Colon (tissue), 2 donors: ENCODE data around the gene HTT.

Experiments used
- FAIRE-seq: peaks from 2 replicates; lab custom pipeline; 2012; peaks lifted over from hg19 to GRCh38; lab: Jason Lieb, UNC
- donor health status: control.
- donor health status: control.

The HTT gene

GRCh38 chr4:3201718-3202702 lies 127.5 kb downstream of the HTT start:
- FAIRE-seq = no peak

- no peak for FAIRE-seq
Measured at GRCh38 chr4:3202836-3203820, 128.6 kb downstream of the HTT start.

GRCh38 chr4:3203971-3204431 lies 129.5 kb downstream of the HTT start:
- FAIRE-seq = no peak

GRCh38 chr4:3205995-3206394 lies 131.5 kb downstream of the HTT start:
- FAIRE-seq = no peak

GRCh38 chr4:3206439-3207100 lies 132.1 kb downstream of the HTT start:
- no peak for FAIRE-seq

- FAIRE-seq = no peak
Measured at GRCh38 chr4:3207531-3208037, 133.1 kb downstream of the HTT start.

GRCh38 chr4:3208826-3209225 lies 134.3 kb downstream of the HTT start:
- no peak for FAIRE-seq

- FAIRE-seq = no peak
Measured at GRCh38 chr4:3209551-3210325, 135.3 kb downstream of the HTT start.

GRCh38 chr4:3210467-3210866 lies 136.0 kb downstream of the HTT start:
- FAIRE-seq = no peak

- no peak for FAIRE-seq
Measured at GRCh38 chr4:3211866-3212265, 137.4 kb downstream of the HTT start.

- no peak for FAIRE-seq
Measured at GRCh38 chr4:3212391-3213105, 138.1 kb downstream of the HTT start.

GRCh38 chr4:3213106-3213425 lies 138.6 kb downstream of the HTT start:
- FAIRE-seq = no peak

- no peak for FAIRE-seq
Measured at GRCh38 chr4:3213661-3214250, 139.3 kb downstream of the HTT start.

- no peak for FAIRE-seq
Measured at GRCh38 chr4:3215256-3215655, 140.8 kb downstream of the HTT start.

- FAIRE-seq = no peak
Measured at GRCh38 chr4:3215733-3216132, 141.3 kb downstream of the HTT start.

GRCh38 chr4:3217266-3217665 lies 142.8 kb downstream of the HTT start:
- no peak for FAIRE-seq

GRCh38 chr4:3217771-3218170 lies 143.3 kb downstream of the HTT start:
- no peak for FAIRE-seq

- no peak for FAIRE-seq
Measured at GRCh38 chr4:3218824-3219760, 144.6 kb downstream of the HTT start.
